HEK293T (cell line): ENCODE measurements around the gene SLC22A5.
"Not testable (repeated sequence)": the region's sequence is repeated elsewhere in the genome, so short reads cannot be mapped to it uniquely, and the experiment has no call there.

ENCODE experiments used
- CTCF ChIA-PET: fragments of 350-600 bp; formaldehyde crosslinking; extraction: SDS; loops from one replicate; lab custom pipeline; 2021; ENCODE audit warnings: antibody characterized with exemption, inconsistent platforms; lab: Yijun Ruan, JAX
- POLR2A ChIA-PET: fragments of 350-600 bp; formaldehyde crosslinking; extraction: SDS; loops from one replicate; lab custom pipeline; 2020; ENCODE audit warnings: antibody characterized with exemption, inconsistent platforms; lab: Yijun Ruan, JAX
- DNase-seq: peaks from one replicate; pipeline ENCODE4 v3.0.0; 2012; ENCODE audit warnings: mixed read lengths; ENCODE audit errors: extremely low spot score
- ARNT ChIP-seq: fragments of 450-650 bp; IDR thresholded peaks from 2 replicates; pipeline ENCODE4 v1.6.1; 2017; ENCODE audit warnings: mild to moderate bottlenecking
- BHLHE40 ChIP-seq: fragments of 450-650 bp; IDR thresholded peaks from 2 replicates; pipeline ENCODE4 v1.6.1; 2016; ENCODE audit warnings: mild to moderate bottlenecking, moderate library complexity, borderline replicate concordance
- CTBP1 ChIP-seq: fragments of 450-650 bp; IDR thresholded peaks from 2 replicates; pipeline ENCODE4 v1.6.1; 2016; ENCODE audit warnings: borderline replicate concordance
- ELF4 ChIP-seq: fragments of 450-650 bp; IDR thresholded peaks from 2 replicates; pipeline ENCODE4 v1.6.1; 2017; ENCODE audit warnings: antibody characterized with exemption
- FOXA1 ChIP-seq: fragments of 450-650 bp; IDR thresholded peaks from 2 replicates; pipeline ENCODE4 v1.6.1; 2016; ENCODE audit warnings: mild to moderate bottlenecking
- FOXK2 ChIP-seq: fragments of 450-650 bp; IDR thresholded peaks from 2 replicates; pipeline ENCODE4 v1.6.1; 2016; ENCODE audit warnings: mild to moderate bottlenecking
- FOXM1 ChIP-seq: fragments of 450-650 bp; IDR thresholded peaks from 2 replicates; pipeline ENCODE4 v1.6.1; 2017; ENCODE audit warnings: mild to moderate bottlenecking, borderline replicate concordance
- HDGF ChIP-seq: fragments of 450-650 bp; IDR thresholded peaks from 2 replicates; pipeline ENCODE4 v1.6.1; 2017; ENCODE audit warnings: antibody characterized with exemption, borderline replicate concordance
- L3MBTL2 ChIP-seq: fragments of 450-650 bp; conservative IDR thresholded peaks from 2 replicates; pipeline ENCODE4 v1.6.1; 2016; ENCODE audit warnings: mild to moderate bottlenecking
- LEF1 ChIP-seq: fragments of 450-650 bp; IDR thresholded peaks from 2 replicates; pipeline ENCODE4 v1.6.1; 2017; ENCODE audit warnings: mild to moderate bottlenecking, borderline replicate concordance
- NFRKB ChIP-seq: fragments of 450-650 bp; IDR thresholded peaks from 2 replicates; pipeline ENCODE4 v1.6.1; 2016; ENCODE audit warnings: mild to moderate bottlenecking, moderate library complexity
- SP1 ChIP-seq: fragments of 450-650 bp; IDR thresholded peaks from 2 replicates; pipeline ENCODE4 v1.6.1; 2017
- SUZ12 ChIP-seq: fragments of 450-650 bp; IDR thresholded peaks from 2 replicates; pipeline ENCODE4 v1.6.1; 2016; ENCODE audit warnings: mild to moderate bottlenecking
- TARDBP ChIP-seq: fragments of 450-650 bp; IDR thresholded peaks from 2 replicates; pipeline ENCODE4 v1.6.1; 2016
- ZNF384 ChIP-seq: fragments of 450-650 bp; IDR thresholded peaks from 2 replicates; pipeline ENCODE4 v1.6.1; 2016
- TF ChIP-seq, protein P1 (sequence below): fragments of 450-650 bp; IDR thresholded peaks from 2 replicates; pipeline ENCODE4 v1.6.1; 2016

SLC22A5 gene

DNA sequence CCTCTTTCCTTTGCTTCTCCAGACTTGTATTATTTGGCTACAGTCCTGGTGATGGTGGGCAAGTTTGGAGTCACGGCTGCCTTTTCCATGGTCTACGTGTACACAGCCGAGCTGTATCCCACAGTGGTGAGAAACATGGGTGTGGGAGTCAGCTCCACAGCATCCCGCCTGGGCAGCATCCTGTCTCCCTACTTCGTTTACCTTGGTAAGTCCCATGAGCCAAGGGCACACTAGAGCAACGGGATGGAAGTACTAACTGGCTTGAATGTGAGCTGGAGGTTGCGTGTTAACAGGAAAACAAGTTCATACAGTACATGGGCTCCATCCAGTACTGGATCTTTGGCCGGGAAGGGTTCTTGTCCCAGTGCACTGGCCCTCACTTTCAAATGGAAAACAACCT, 22.9 kb downstream of the SLC22A5 start:
- ChIA-PET POLR2A (interaction anchor here (1.3 kb wide), 1 partner anchor 23 kb away, joined by 3 read pairs; the partner anchor contains the start of gene SLC22A5), CTCF (interaction anchor here (0.6 to 1.4 kb wide), 2 partner anchors 109 to 148 kb away, joined by 5 to 6 read pairs; no protein-coding TSS in a partner anchor)
- TF ChIP-seq ZNF384 (no peak), NFRKB (no peak), LEF1 (no peak), L3MBTL2 (no peak), HDGF (no peak), CTBP1 (no peak), ARNT (no peak), BHLHE40 (no peak), ELF4 (no peak), SUZ12 (no peak), TARDBP (no peak), FOXA1 (no peak), FOXK2 (no peak), SP1 (no peak), FOXM1 (no peak)
- TF ChIP-seq, protein P1, sequence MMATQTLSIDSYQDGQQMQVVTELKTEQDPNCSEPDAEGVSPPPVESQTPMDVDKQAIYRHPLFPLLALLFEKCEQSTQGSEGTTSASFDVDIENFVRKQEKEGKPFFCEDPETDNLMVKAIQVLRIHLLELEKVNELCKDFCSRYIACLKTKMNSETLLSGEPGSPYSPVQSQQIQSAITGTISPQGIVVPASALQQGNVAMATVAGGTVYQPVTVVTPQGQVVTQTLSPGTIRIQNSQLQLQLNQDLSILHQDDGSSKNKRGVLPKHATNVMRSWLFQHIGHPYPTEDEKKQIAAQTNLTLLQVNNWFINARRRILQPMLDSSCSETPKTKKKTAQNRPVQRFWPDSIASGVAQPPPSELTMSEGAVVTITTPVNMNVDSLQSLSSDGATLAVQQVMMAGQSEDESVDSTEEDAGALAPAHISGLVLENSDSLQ, result no peak
- DNase-seq, result no peak

DNA sequence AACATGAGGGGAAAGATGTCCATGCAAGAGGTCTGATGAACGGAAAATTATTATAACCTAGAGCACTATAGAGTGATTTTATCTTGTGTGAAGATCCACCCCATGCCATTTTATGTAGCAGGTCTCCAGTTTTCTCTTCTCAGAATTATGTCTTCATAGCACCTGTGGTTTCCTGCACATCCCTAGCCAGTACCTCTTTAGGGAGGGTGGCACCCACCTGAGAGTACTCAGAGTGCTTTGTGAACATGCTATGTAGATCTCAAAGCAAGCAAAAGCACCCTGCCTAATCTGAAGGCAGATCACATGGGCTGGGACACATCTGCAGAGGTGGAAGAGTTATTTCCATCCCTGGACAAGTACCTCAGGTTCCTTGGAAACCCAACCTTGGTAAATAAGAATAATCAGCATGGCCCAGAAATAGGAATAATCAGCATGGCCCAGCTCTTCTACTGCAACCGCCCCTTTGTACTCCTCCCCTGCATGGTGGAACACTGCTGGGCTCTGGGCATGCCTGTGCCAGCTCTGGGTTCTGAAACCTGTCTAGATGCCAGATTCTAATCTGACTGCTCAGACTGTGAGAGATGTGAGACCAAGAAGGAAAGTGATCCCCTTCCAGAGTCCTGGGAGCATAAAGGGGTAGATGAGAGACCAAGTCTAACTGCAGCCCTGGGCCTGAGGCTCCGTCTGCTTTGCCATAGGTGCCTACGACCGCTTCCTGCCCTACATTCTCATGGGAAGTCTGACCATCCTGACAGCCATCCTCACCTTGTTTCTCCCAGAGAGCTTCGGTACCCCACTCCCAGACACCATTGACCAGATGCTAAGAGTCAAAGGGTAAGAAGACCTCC, 23.7 kb downstream of the SLC22A5 start:
- DNase-seq, result no peak
- ChIA-PET CTCF (interaction anchor here (0.6 to 1.4 kb wide), 2 partner anchors 108 to 149 kb away, joined by 5 to 6 read pairs; no protein-coding TSS in a partner anchor), POLR2A (interaction anchor here (1.3 kb wide), 1 partner anchor 24 kb away, joined by 3 read pairs; the partner anchor contains the start of gene SLC22A5)

DNA sequence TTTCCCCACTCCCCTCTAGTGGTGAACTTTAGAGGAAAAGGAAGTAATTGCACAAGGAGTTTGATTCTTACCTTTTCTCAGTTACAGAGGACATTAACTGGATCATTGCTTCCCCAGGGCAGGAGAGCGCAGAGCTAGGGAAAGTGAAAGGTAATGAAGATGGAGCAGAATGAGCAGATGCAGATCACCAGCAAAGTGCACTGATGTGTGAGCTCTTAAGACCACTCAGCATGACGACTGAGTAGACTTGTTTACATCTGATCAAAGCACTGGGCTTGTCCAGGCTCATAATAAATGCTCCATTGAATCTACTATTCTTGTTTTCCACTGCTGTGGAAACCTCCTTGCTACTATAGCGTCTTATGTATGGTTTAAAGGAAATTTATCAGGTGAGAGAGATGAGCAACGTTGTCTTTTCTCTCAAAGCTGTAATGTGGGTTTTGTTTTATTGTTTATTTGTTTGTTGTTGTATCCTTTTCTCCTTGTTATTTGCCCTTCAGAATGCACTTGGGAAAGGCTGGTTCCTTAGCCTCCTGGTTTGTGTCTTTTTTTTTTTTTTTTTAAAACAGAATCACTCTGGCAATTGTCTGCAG, 25.3 kb downstream of the SLC22A5 start:
- TF ChIP-seq LEF1 (no peak), TARDBP (no peak), L3MBTL2 (no peak), FOXM1 (no peak), NFRKB (no peak), CTBP1 (no peak), ARNT (no peak)
- ChIA-PET POLR2A (interaction anchor here (1.0 kb wide), 1 partner anchor 16 kb away, joined by 3 read pairs; no protein-coding TSS in a partner anchor), CTCF (no interaction called here)
- no peak for DNase-seq

More for the DNA sequence above, 23.7 kb downstream of the SLC22A5 start:
- no peak for TF ChIP-seq BHLHE40
- TF ChIP-seq ZNF384, result no peak
- TF ChIP-seq HDGF, result no peak
- TF ChIP-seq LEF1, result no peak
- no peak for TF ChIP-seq ARNT
- TF ChIP-seq TARDBP, result no peak

DNA sequence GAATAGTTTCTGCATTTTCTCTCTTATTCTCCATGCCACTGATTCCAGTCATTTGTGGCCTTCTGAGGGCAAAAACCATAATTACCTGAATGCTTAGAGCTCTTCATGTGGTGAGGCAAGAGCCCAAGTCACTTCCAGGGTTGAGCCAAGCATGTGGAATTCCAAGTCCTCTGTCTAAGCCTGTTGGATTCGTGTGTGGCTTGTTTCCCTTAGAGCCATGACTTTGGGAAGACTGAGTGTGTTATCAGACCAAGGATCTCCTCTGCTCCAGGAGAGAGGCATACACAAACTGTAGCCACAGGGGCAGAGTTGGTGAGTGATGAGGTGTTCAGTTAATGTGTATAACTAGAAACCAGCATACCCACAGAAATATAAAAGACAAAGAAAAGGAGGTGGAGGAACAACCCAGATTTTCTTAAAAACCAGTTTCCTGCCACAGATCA, 27.1 kb downstream of the SLC22A5 start:
- DNase-seq, result no peak
- POLR2A ChIA-PET, result no interaction called here
- CTCF ChIA-PET, result no interaction called here
- no peak for TF ChIP-seq ZNF384
- TF ChIP-seq SUZ12, result no peak
- no peak for TF ChIP-seq SP1
- no peak for TF ChIP-seq FOXA1
- TF ChIP-seq HDGF, result no peak
- TF ChIP-seq ARNT, result no peak
- TF ChIP-seq CTBP1, result no peak
- TF ChIP-seq NFRKB, result no peak
- TF ChIP-seq FOXK2, result no peak
- TF ChIP-seq ELF4, result no peak
- TF ChIP-seq, protein P1, result no peak
- TF ChIP-seq L3MBTL2, result no peak
- TF ChIP-seq TARDBP, result no peak
- no peak for TF ChIP-seq FOXM1
- TF ChIP-seq BHLHE40, result no peak
- no peak for TF ChIP-seq LEF1

- DNase-seq, result no peak
- ChIA-PET CTCF (no interaction called here), POLR2A (no interaction called here)
- TF ChIP-seq L3MBTL2 (no peak), ZNF384 (no peak), SP1 (no peak), FOXK2 (no peak), ARNT (no peak), ELF4 (no peak), FOXA1 (no peak), CTBP1 (no peak), NFRKB (no peak), LEF1 (no peak), HDGF (no peak), SUZ12 (no peak), FOXM1 (no peak), BHLHE40 (no peak), TARDBP (no peak)
- TF ChIP-seq, protein P1, result no peak
Observed at GRCh38 chr5:132397224-132397623, 27.7 kb downstream of the SLC22A5 start.

GRCh38 chr5:132397936-132398675, 28.6 kb downstream of the SLC22A5 start:
- CTCF ChIA-PET, POLR2A ChIA-PET, DNase-seq: not testable (repeated sequence)

DNA sequence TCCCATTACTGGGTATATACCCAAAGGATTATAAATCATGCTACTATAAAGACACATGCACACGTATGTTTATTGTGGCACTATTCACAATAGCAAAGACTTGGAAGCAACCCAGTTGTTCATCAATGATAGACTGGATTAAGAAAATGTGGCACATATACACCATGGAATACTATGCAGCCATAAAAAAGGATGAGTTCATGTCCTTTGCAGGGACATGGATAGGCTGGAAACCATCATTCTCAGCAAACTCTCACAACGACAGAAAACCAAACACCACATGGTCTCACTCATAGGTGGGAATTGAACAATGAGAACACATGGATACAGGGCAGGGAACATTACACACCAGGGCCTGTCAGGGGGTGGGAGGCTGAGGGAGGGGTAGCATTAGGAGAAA, 34.5 kb downstream of the SLC22A5 start:
- POLR2A ChIA-PET, CTCF ChIA-PET, DNase-seq: not testable (repeated sequence)
